SW 1271 (cell line): ENCODE data around the gene CHPF.

ENCODE experiments used
- DNase-seq, 2 experiments: peaks; one replicate each; lab custom pipeline; 2025; lab: John Stamatoyannopoulos, UW

The CHPF gene

DNA sequence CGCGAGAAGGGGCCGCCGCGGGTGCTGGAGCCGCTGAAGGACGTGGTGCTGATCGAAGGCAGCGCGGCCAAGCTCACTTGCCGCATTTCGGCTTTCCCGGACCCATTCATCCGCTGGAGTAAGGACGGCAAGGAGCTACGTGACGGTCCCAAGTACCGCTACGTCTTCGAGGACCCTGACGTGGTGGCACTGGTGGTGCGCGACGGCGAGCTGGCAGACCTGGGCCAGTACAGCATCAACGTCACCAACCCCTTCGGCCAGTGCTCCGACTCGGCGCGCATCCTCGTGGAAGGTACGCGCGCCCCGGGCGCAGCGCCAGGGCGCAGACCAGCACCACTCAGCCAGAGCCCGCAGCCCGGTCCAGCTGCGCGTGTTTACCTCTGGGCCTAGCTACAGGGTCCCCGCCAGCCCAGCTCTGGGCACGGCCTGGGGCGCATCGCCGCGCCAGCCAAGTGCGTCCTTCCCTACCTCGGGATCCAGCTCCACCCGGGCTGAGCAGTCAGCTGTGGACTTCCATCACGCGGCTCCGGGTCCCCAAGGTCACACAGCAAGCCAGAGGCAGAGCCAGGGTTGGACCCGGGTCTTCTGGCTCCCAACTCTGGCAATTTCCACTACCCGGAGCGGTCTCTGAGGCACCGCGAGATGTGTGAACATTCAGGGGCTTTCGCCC, 46.6 kb downstream of the CHPF start:
- no peak for DNase-seq

DNA sequence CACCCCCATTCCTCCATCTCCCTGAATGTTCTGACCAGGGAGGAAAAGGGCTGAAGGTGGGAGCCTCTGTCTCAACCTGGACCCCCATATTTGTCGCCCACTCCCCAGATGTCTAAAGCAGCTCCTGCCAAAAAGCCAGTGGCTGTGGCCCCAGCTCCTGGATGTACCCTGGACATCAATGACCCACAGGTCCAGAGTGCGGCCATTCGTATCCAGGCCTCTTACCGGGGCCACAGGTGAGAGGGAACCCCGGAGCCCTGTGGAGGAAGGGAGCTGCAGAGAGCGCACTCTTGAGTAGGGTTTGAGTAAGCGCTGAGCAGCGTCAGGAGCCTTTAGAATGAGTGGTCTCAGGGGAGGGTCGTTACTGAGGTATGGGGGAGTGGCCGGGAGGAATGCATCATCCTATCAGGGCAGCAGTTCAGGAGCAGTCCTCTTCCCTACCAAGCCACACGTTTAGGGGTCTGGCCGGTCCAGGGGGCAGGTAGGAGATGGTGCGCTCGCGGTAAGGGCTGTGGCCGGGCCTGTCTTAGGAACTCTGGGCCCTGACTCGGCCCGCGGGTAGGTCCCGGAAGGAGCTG, 47.3 kb downstream of the CHPF start:
- no peak for DNase-seq

DNA sequence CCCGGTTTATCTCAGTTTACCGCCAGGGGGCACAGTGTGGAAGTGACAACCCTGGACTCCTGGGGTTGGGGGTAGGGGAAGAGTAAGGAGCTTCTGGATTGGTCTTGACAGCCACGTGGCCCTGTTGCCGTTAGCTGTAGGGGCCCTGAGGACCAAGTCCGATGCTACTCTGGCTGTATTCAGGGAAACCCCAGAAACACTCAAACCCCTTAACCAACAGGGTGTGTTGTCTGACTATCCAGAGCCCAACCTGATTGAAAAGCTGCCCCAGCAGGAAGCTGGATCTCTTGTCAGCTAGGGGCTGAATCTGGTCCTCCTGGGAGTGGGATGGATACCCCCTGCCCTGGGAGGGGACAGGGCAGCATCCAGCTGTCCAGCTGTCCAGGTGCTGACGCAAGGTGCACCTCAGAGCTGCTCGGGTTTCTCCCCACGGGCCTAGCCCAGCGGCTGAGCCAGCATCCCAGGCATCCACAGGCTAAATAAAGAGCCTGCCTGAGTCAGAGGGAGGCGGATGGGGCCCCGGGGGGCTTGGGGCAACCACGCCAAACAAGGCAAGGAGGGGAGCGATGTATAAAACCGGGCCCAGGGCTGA, 48.0 kb downstream of the CHPF start:
- DNase-seq, result peak; percentile 39 to 42

DNA sequence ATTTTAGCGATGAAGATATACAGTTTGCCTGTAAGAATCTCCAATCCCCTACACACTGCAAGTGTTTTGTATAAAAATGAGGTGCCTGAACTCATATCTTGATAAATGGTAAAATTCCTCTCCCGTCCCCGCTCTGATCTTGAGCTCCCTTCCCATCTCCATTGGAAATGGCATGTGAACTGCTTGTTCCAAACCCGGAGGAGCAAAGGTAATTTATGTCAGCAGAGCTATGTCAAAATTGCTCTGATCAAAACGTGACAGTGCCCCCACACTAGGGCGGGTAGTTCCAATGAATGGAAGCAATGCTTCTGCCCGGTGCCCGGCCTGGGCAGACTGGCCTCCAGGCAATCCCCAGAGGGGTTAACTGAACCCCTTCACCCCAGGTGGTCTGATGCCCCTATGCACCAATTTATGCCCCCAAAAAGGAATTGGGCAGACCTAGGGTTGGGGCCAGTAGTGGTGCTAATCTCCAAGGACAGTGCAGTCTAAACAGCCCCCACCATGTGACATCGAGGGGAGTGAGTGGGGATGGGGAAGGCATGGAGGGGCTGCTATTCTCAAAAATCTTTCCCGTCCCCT, 48.6 kb downstream of the CHPF start:
- DNase-seq, result no peak

DNA sequence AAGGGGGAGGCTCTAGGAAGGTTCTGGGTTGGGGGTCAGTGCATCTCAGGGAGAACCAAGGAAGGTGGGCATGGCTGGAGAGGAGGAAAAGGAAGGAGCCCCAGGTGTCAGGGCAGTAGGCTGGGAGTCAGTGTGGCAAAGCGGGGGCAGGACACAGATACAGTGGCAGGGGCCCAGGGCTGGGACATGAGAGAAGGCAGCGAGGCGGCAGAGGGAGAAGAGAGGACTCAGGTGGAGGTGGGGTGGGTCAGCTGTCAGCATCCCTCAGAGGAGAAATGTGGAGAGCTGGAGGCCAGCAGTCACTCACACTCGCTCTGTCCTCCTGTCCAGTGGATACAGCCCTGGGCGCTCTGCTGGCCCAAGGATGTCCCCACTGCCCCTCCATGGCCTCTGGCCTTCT, 50.5 kb downstream of the CHPF start:
- DNase-seq, result no peak

DNA sequence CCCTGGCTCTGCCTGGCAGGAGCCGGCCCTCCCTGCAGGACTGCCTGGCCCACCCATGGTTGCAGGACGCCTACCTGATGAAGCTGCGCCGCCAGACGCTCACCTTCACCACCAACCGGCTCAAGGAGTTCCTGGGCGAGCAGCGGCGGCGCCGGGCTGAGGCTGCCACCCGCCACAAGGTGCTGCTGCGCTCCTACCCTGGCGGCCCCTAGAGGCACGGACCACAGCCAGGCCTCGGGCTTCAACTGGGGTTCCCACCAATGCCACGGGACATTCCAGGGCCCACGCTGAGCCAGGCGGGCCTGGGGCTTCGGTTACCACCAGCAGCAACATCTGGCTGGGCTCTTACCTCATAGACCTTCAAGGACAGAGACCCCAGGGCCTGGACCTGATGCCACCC, 51.0 kb downstream of the CHPF start:
- no peak for DNase-seq

DNA sequence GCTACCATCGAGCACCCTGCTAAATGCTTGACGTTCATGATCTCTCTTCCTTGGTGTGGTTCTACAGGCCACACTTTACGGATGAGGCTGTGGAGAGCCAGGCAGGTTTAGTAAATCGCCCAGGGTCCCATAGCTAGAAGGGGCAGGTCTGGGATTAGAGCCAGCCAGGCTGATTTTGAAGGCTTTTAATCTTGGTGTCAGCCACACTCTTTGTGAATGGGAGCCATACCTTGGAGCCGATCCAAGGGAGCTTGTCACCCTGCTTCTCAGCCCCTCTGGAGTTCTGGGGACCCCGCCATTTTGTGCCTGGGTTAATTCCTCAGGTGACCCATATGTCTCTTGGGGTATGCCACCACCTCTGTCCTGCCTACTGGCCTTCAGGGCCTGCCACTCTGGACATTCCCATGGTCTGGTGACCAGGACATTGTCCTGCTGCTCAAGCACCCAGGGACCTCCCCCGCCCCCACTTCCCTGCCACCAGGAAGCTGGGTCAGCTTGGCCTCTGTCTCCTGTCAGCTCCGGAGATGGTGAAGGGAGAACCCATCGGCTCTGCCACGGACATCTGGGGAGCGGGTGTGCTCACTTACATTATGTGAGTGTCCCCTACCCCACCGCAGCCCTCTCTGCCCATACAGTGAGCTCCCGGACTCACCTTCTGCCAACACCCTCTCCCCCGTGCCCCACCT, 52.2 kb downstream of the CHPF start:
- no peak for DNase-seq

DNA sequence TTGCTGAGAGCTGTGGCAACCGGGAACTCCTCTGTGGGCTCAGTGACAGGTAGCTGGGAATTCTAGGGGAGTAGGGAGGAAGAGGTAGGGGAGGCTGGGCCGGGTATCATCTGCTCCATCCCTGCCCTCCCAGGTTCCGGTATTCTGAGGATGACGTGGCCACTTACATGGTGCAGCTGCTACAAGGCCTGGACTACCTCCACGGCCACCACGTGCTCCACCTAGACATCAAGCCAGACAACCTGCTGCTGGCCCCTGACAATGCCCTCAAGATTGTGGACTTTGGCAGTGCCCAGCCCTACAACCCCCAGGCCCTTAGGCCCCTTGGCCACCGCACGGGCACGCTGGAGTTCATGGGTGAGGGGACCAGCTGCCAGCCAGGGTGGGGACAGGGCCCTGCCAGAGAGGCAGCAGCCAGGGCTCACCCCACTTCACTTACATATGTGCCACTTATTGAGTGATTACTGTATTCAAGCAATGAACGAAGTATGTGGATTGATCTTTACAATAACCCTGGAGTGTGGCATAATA, 52.9 kb downstream of the CHPF start:
- no peak for DNase-seq

DNA sequence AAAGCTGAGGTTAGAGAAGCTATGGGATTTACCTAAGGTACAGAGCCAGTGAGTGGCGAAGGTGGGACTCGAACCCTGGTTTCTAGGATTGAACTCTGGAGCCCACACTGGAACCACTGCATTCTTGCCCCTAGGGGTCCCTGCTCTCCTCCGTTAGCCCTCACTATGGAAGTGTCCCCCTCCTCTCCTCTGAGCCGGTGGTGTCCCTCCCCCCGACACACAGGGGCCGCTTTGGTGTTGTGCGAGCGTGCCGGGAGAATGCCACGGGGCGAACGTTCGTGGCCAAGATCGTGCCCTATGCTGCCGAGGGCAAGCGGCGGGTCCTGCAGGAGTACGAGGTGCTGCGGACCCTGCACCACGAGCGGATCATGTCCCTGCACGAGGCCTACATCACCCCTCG, 53.4 kb downstream of the CHPF start:
- no peak for DNase-seq

DNA sequence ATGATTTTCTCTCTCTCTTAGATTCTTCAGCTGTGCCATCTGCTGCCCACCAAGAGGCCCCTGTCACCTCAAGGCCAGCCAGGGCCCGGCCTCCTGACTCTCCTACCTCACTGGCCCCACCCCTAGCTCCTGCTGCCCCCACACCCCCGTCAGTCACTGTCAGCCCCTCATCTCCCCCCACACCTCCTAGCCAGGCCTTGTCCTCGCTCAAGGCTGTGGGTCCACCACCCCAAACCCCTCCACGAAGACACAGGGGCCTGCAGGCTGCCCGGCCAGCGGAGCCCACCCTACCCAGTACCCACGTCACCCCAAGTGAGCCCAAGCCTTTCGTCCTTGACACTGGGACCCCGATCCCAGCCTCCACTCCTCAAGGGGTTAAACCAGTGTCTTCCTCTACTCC, 54.3 kb downstream of the CHPF start:
- DNase-seq, result no peak
